ENCODE data around the gene UMOD. TPM values are rescaled to one million over a fixed set of nuclear protein-coding genes. Genes with fewer than 3 reads are reported as not detected.

UMOD gene
- total RNA-seq, 1 donor from 2014 or later: not detected

GRCh38 chr16:20336955-20337354 lies 15.6 kb downstream of the UMOD start:
- H3K27ac Mint-ChIP-seq (ENCODE audit: unreplicated experiment): no peak overlapping the region
- no peak overlapping the region for H3K4me3 Mint-ChIP-seq (ENCODE audit: unreplicated experiment)
- no peaks in the 10 kb centered on the region for H3K9me3 Mint-ChIP-seq (ENCODE audit: low read depth)
- no peaks in the 10 kb centered on the region for H3K4me1 Mint-ChIP-seq (ENCODE audit: low read depth)
- DNase-seq (ENCODE audit: low spot score): no peak
- peaks cover 8% of the 10 kb centered on the region for H3K27me3 Mint-ChIP-seq (ENCODE audit: low read depth)
- H3K36me3 Mint-ChIP-seq (ENCODE audit: low read depth): no peaks in the 10 kb centered on the region
- no peak for TF ChIP-seq CTCF (IDR thresholded peaks at IDR 0.05)

- Mint-ChIP-seq H3K36me3 (ENCODE audit: low read depth) (no peaks in the 10 kb centered on the region), H3K27me3 (ENCODE audit: low read depth) (peaks cover 8% of the 10 kb centered on the region), H3K9me3 (ENCODE audit: low read depth) (no peaks in the 10 kb centered on the region), H3K27ac (ENCODE audit: unreplicated experiment) (no peak overlapping the region), H3K4me3 (ENCODE audit: unreplicated experiment) (no peak overlapping the region), H3K4me1 (ENCODE audit: low read depth) (no peaks in the 10 kb centered on the region)
- no peak for DNase-seq (ENCODE audit: low spot score)
- TF ChIP-seq CTCF (IDR thresholded peaks at IDR 0.05): no peak
Measured at GRCh38 chr16:20334396-20334795, 18.1 kb downstream of the UMOD start.

GRCh38 chr16:20333120-20333519 lies 19.4 kb downstream of the UMOD start:
- Mint-ChIP-seq H3K36me3 (ENCODE audit: low read depth) (no peaks in the 10 kb centered on the region), H3K27me3 (ENCODE audit: low read depth) (peaks cover 9% of the 10 kb centered on the region), H3K27ac (ENCODE audit: unreplicated experiment) (no peak overlapping the region), H3K9me3 (ENCODE audit: low read depth) (no peaks in the 10 kb centered on the region), H3K4me1 (ENCODE audit: low read depth) (no peaks in the 10 kb centered on the region), H3K4me3 (ENCODE audit: unreplicated experiment) (no peak overlapping the region)
- no peak for DNase-seq (ENCODE audit: low spot score)
- no peak for TF ChIP-seq CTCF (IDR thresholded peaks at IDR 0.05)

GRCh38 chr16:20332411-20332810 lies 20.1 kb downstream of the UMOD start:
- peaks cover 7% of the 10 kb centered on the region for H3K27me3 Mint-ChIP-seq (ENCODE audit: low read depth)
- H3K36me3 Mint-ChIP-seq (ENCODE audit: low read depth): no peaks in the 10 kb centered on the region
- DNase-seq (ENCODE audit: low spot score): no peak
- H3K4me1 Mint-ChIP-seq (ENCODE audit: low read depth): no peaks in the 10 kb centered on the region
- no peak overlapping the region for H3K27ac Mint-ChIP-seq (ENCODE audit: unreplicated experiment)
- H3K4me3 Mint-ChIP-seq (ENCODE audit: unreplicated experiment): no peak overlapping the region
- H3K9me3 Mint-ChIP-seq (ENCODE audit: low read depth): no peaks in the 10 kb centered on the region
- no peak for TF ChIP-seq CTCF (IDR thresholded peaks at IDR 0.05)

- no peaks in the 10 kb centered on the region for H3K9me3 Mint-ChIP-seq (ENCODE audit: low read depth)
- DNase-seq (ENCODE audit: low spot score): no peak
- H3K27me3 Mint-ChIP-seq (ENCODE audit: low read depth): peaks cover 7% of the 10 kb centered on the region
- H3K4me3 Mint-ChIP-seq (ENCODE audit: unreplicated experiment): no peak overlapping the region
- H3K36me3 Mint-ChIP-seq (ENCODE audit: low read depth): no peaks in the 10 kb centered on the region
- no peak overlapping the region for H3K27ac Mint-ChIP-seq (ENCODE audit: unreplicated experiment)
- H3K4me1 Mint-ChIP-seq (ENCODE audit: low read depth): no peaks in the 10 kb centered on the region
- TF ChIP-seq CTCF (IDR thresholded peaks at IDR 0.05): no peak
Measured at GRCh38 chr16:20331635-20332034, 20.9 kb downstream of the UMOD start.
